ENCODE measurements around the gene ASCC3.
"Not testable (repeated sequence)": the region's sequence is repeated elsewhere in the genome, so short reads cannot be mapped to it uniquely, and the experiment has no call there.

ASCC3 gene

GRCh38 chr6:100796049-100796823 is 84.9 kb downstream of the ASCC3 start:
- DNase-seq: no peak

DNA sequence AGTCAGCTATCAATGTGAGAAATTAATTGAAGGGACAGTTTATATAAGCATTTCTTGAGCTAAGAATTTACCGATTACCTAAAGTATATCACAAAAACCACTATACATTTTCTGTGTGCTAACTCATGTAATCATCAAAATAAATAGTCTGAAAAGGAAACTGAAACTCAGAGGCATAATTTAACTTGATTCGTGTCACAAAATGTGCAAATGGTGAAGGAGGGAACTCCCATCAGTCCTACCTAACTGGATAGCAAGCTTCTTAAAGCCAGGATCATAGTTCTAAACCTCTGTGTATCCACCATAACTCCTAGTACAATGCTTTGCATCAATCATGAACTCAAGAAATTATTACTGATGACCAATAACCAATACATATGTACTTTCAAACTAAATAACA is 91.0 kb downstream of the ASCC3 start:
- DNase-seq: no peak

GRCh38 chr6:100785982-100786381 is 95.1 kb downstream of the ASCC3 start:
- no peak for DNase-seq

DNA sequence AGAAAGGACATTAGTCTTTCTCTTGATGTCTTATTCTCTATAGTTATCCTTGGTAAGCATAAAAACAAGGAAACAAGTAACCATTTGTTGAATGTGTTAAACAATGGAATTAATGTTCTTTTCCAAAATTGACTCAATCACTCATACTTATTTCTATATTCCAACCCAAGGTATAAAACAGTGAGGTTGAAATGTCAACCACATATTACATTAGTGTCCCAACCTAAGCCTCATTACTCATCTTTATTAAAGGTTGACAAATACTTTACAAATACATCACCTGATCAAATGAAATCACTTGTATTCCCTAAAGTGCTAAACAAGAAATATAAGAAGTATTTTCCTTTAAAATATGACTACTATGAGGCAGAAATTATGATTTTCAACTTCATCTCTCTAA is 100.5 kb downstream of the ASCC3 start:
- DNase-seq: no peak

- DNase-seq: no peak
Measured at GRCh38 chr6:100775667-100776066, 105.5 kb downstream of the ASCC3 start.

DNA sequence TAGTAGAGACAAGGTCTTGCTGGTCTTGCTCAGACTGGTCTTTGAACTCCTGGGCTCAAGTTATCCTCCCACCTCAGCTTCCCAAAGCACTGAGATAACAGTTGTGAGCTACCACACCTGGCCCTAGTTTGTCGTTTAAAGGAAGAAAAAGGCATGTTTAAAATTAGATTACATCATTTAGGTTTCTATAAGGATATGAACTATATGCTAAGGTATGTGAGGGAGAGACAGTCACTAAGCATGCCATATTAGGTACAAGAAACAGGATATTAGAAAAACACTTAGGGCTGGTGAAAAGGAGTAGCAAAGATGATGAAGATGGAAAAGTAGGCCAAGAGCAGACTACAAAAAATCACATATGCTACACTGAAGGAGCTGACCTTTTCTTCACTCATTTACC is 106.4 kb downstream of the ASCC3 start:
- no peak for DNase-seq

GRCh38 chr6:100768816-100769351 is 112.2 kb downstream of the ASCC3 start:
- DNase-seq: no peak

- no peak for DNase-seq
Measured at GRCh38 chr6:100763617-100764241, 117.4 kb downstream of the ASCC3 start.

- no peak for DNase-seq
Measured at GRCh38 chr6:100761841-100762240, 119.3 kb downstream of the ASCC3 start.

GRCh38 chr6:100758386-100758785 is 122.7 kb downstream of the ASCC3 start:
- not testable (repeated sequence) for DNase-seq

GRCh38 chr6:100753421-100753820 is 127.7 kb downstream of the ASCC3 start:
- DNase-seq: no peak

GRCh38 chr6:100751590-100751989 is 129.5 kb downstream of the ASCC3 start:
- no peak for DNase-seq

DNA sequence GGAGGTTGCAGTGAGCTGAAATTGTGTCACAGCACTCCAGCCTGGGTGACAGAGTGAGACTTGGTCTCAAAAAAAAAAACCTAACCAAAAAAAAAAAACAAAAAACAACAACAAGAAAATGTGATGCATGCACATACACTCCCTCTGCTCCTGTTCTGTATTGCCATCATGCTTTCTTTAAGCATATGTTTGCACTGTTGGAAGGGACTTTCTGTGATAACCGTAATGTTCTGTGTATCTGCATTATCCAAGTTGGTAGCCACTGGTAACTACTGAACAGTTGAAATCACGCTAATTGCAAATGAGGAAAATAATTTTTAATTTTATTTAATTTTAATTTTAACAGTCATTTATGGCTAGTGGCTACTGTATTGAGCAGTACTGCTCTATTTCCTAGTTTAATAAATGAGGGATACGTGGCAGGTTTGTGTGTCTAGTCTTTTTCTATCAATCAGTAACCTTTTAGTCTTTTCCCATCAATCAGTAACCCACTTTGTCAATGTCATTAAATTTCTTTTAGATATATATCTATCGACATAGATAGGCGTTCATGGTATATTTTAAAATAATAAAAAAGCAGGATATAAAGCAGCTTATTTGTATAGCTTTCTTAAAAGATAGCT is 135.6 kb downstream of the ASCC3 start:
- DNase-seq: no peak

- DNase-seq: no peak
Measured at GRCh38 chr6:100740439-100740838, 140.7 kb downstream of the ASCC3 start.

DNA sequence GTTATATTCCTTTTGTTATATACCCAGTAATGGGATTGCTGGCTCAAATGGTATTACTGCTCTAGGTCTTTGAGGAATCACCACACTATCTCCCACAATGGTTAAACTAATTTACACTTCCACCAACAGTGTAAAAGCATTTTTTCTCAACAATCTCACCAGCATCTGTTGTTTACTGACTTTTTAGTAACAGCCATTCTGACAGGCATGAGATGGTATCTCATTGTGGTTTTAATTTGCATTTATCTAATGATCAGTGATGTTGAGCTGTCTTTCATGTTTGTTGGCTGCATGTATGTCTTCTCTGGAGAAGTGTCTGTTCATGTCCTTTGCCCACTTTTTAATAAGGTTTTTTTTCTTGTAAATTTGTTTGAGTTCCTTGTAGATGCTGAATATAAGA is 143.4 kb downstream of the ASCC3 start:
- not testable (repeated sequence) for DNase-seq

DNA sequence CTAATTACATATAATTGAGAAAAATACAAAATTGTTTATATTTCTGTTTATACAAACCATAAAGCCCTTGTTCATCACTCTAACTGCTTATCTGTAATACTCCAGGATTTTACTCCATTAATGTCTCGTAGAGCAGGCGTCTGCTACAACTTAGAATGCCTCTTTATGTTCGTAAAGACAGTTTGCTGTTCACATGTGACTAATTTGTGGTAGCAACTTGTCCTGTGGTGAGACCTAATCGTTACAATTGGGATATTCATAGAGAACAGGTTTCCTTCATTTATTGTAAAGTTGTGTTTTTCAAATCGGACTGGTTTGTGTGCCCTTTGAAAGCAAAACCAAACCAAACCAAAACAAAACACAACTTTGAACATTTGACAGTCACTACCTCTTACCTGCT is 149.7 kb downstream of the ASCC3 start:
- no peak for DNase-seq

DNA sequence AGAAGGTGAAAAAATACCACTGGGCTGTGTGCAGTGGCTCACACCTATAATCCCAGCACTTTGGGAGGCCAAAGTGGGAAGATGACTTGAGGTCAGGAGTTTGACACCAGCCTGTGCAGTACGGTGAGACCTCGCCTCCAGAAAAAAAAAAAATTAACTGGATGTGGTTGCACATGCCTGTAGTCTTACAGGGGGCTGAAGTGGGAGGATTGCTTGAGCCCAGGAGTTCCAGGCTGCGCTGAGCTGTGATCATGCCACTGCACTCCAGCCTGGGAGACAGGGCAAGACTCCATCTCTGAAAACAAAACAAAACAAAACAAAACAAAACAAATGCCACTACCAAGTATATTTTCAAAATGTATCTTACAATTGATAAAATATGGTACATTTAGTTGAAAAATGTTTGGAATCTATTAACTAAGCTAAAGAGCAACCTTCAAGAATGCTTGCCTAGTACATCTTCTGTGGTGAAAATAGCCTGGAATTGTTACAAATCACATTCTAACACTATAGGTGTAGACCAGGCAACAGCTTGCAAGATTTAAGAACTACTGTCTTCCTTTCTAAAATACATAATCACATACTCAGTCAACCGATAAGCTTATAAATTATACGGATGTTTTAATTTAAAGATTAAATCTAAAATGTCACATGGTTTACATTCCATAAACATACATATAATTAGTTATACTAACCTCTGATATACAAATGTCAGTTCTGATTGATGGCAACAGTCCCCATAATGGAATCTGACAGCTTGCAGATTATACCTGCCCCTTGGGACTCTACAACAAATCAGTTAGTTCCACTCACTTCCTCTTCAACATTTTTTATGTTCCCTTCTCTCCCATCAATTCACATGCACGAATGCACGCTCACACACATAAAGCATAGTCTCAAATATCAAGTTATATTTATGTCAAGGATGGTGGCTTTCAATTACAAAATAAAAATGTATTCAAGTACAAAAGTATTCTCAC is 150.8 kb downstream of the ASCC3 start:
- DNase-seq: no peak

GRCh38 chr6:100726666-100727065 is 154.5 kb downstream of the ASCC3 start:
- no peak for DNase-seq

DNA sequence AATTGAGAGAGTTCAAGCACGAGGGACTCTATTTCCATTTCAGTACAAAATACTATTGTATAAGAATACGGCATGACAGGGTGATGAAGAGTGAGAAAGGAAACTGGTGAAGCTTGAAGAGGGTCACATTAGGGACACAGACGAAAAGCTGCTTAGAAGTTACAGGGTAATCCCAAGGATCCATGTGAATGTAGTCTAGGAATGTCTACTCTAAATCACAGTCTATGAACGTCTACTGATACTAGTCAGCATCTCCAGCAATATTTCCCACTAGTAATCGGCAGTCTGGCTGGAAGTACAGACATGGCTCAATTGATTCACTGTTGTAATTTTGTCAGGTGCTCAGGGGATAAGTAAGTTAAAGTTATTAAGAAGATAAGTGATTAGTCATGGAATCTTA is 156.4 kb downstream of the ASCC3 start:
- DNase-seq: no peak

DNA sequence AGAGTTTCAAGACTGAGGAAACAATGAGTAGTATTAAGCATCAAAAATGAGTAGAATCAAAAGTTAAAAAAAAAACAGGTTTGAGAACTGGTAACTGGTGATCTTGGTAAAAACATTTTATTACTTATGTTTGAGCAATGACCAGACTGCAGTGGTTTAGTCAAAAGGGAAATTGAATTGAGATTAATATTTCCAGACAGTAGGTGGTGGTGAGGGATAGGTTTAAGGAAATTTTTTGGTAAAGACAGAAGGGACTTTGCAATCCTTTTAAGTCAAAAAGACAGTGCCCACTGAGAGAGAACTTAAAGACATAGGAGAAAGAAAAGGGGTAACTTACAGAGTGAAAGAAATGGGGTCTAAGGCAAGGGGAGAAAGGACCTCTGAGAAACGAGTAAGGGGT is 156.9 kb downstream of the ASCC3 start:
- no peak for DNase-seq

GRCh38 chr6:100721256-100721655 is 159.9 kb downstream of the ASCC3 start:
- no peak for DNase-seq

DNA sequence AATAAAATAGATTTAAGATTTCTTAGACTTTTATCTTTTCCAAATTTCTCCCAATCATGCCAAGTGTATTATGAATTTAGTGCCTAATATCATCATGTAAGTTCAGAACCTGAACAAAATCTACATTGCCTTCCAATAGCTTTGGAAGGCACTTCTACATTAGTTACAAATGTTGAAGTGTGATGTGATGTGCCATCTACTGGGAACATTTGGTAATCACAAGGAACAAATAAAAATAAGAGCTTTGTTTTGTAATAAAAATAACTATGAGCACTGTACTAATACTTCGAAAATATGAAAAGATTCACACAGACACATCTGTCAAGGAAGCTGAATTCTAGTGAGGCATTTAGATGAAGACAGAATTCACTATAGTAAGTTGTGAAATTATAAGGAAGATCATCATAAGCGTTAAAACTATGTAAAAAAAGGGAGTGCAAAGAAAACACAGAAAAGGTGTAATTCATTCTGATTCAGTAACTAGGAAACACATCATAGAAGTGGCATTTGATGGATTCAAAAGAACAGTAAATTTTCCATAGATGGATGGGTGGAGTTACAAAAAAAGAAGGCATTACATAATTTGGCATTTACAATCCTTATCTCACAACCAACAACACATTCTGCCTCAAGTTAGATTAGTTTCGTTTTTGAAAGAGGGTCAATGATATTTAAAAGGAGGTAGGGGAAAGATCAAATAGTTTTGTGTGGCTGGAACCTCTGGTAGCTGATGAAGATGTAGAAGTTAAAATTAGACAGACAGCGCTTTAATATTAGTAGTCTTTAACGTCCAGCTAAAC is 161.0 kb downstream of the ASCC3 start:
- DNase-seq: no peak
